Activated CD4-positive, alpha-beta T cell treated with anti-CD3 and anti-CD28 coated beads, Interleukin-2, amount 50 U/mL, for 4 hours (primary cell): ENCODE data around the gene LFNG.
"Not testable (repeated sequence)": the region's sequence is repeated elsewhere in the genome, so short reads cannot be mapped to it uniquely, and the experiment has no call there.

Experiments
- DNase-seq, 2 experiments: peaks; one replicate each; pipeline ENCODE4 v3.0.0-alpha.2; 2020

The LFNG gene

GRCh38 chr7:2530994-2531795 is 11.6 kb downstream of the LFNG start:
- DNase-seq, result not testable (repeated sequence)

GRCh38 chr7:2531796-2532110 is 12.2 kb downstream of the LFNG start:
- not testable (repeated sequence) for DNase-seq

- DNase-seq, result not testable (repeated sequence)
Measured at GRCh38 chr7:2532199-2532772, 12.7 kb downstream of the LFNG start.

- DNase-seq, result not testable (repeated sequence)
Measured at GRCh38 chr7:2532816-2533215, 13.2 kb downstream of the LFNG start.

- DNase-seq, result not testable (repeated sequence)
Measured at GRCh38 chr7:2533566-2533965, 14.0 kb downstream of the LFNG start.

GRCh38 chr7:2534214-2534613 is 14.6 kb downstream of the LFNG start:
- not testable (repeated sequence) for DNase-seq

GRCh38 chr7:2535872-2536627 is 16.5 kb downstream of the LFNG start:
- not testable (repeated sequence) for DNase-seq

GRCh38 chr7:2537981-2538851 is 18.6 kb downstream of the LFNG start:
- DNase-seq, result no peak

- no peak for DNase-seq
Measured at GRCh38 chr7:2539031-2539911, 19.7 kb downstream of the LFNG start.

GRCh38 chr7:2540133-2540532 is 20.6 kb downstream of the LFNG start:
- DNase-seq, result no peak

- DNase-seq, result no peak
Measured at GRCh38 chr7:2540641-2541051, 21.1 kb downstream of the LFNG start.

- no peak for DNase-seq
Measured at GRCh38 chr7:2541291-2542010, 21.9 kb downstream of the LFNG start.

- no peak for DNase-seq
Measured at GRCh38 chr7:2542011-2542915, 22.7 kb downstream of the LFNG start.

- DNase-seq, result no peak
Measured at GRCh38 chr7:2542916-2543871, 23.6 kb downstream of the LFNG start.

- DNase-seq, result no peak
Measured at GRCh38 chr7:2544541-2545188, 25.1 kb downstream of the LFNG start.

- no peak for DNase-seq
Measured at GRCh38 chr7:2545746-2546425, 26.3 kb downstream of the LFNG start.

GRCh38 chr7:2546776-2547586 is 27.4 kb downstream of the LFNG start:
- no peak for DNase-seq
